Measurements from ENCODE around the gene MRNIP. TPM values are rescaled to one million over a fixed set of nuclear protein-coding genes. Genes with fewer than 3 reads are reported as not detected.

Gene MRNIP
- total RNA-seq, 1 experiment from 2014 or later = 36.2 TPM

GRCh38 chr5:179887802-179888201 lies 29.2 kb upstream of the MRNIP start:
- ChIA-PET RAD21 (ENCODE audit: low non-redundant PET in 1 of 2, low total read pairs in 2 of 2, uncharacterized antibody in 2 of 2, unreplicated experiment in 2 of 2) (no interaction called here), CTCF (no interaction called here), POLR2A (no interaction called here)
- TF ChIP-seq SRF (IDR thresholded peaks at IDR 0.05; ENCODE audit: low read depth) (no peak), YY1 (IDR thresholded peaks at IDR 0.05; ENCODE audit: extremely low read depth, insufficient replicate concordance, low read depth, low read length) (no peak), ELF1 (IDR thresholded peaks at IDR 0.05; ENCODE audit: borderline replicate concordance, low read depth) (no peak), MAX (IDR thresholded peaks at IDR 0.05) (no peak), ATF3 (IDR thresholded peaks at IDR 0.05) (no peak), EZH2 (IDR thresholded peaks at IDR 0.05) (no peak), SIN3A (IDR thresholded peaks at IDR 0.05; ENCODE audit: low read depth) (no peak), FOSL1 (IDR thresholded peaks at IDR 0.05; ENCODE audit: low read depth) (no peak), EGR1 (IDR thresholded peaks at IDR 0.05; ENCODE audit: low read depth) (no peak), REST (IDR thresholded peaks at IDR 0.05; ENCODE audit: low read depth) (no peak), SP1 (IDR thresholded peaks at IDR 0.05; ENCODE audit: low read depth) (no peak), CBX3 (IDR thresholded peaks at IDR 0.05; ENCODE audit: low read depth) (no peak)
- Histone ChIP-seq H3K27ac (ENCODE audit: low read depth, low read length) (no peak overlapping the region), H2AFZ (ENCODE audit: low read depth, low read length, poor library complexity, severe bottlenecking) (no peak overlapping the region), H3K9me3 (ENCODE audit: control insufficient read depth in 1 of 2, insufficient read depth in 1 of 2, low read depth in 1 of 2, low read length in 2 of 2) (peaks cover 12% of the 10 kb centered on the region in 2 experiments; a peak in 2 of 4 replicates), H3K9ac (ENCODE audit: low read length) (no peak overlapping the region), H3K36me3 (ENCODE audit: control insufficient read depth in 1 of 2, insufficient read depth in 2 of 2, low read length in 2 of 2) (peaks cover 48 to 86% of the 10 kb centered on the region in 2 experiments), H3K79me2 (ENCODE audit: insufficient read depth, low read length) (no peaks in the 10 kb centered on the region), H4K20me1 (ENCODE audit: insufficient read depth) (no peaks in the 10 kb centered on the region), H3K4me1 (ENCODE audit: control insufficient read depth in 1 of 2, insufficient read depth in 2 of 2, low read length in 2 of 2) (no peaks in the 10 kb centered on the region), H3K27me3 (ENCODE audit: insufficient read depth, low read length) (no peaks in the 10 kb centered on the region), H3K4me2 (ENCODE audit: low read length) (no peak overlapping the region), H3K9me2 (ENCODE audit: insufficient read depth) (no peaks in the 10 kb centered on the region), H3K4me3 (replicated peaks in 1 of 2; ENCODE audit: low read depth in 1 of 2, low read length in 2 of 2) (no peak overlapping the region)
- ATAC-seq (no peak), DNase-seq (ENCODE audit: low read depth, low spot score) (no peak)
- no TSS peak for BruUV-seq (replicated peaks)
- intact Hi-C loops (cut with micrococcal nuclease) = no loop called here
